ENCODE results near the gene TULP4. TPM values are rescaled to one million over a fixed set of nuclear protein-coding genes. Genes with fewer than 3 reads are reported as not detected.
"Not testable (repeated sequence)": the region's sequence is repeated elsewhere in the genome, so short reads cannot be mapped to it uniquely, and the experiment has no call there.

The TULP4 gene
- polyA plus RNA-seq, 1 experiment: 8.0 TPM

DNA sequence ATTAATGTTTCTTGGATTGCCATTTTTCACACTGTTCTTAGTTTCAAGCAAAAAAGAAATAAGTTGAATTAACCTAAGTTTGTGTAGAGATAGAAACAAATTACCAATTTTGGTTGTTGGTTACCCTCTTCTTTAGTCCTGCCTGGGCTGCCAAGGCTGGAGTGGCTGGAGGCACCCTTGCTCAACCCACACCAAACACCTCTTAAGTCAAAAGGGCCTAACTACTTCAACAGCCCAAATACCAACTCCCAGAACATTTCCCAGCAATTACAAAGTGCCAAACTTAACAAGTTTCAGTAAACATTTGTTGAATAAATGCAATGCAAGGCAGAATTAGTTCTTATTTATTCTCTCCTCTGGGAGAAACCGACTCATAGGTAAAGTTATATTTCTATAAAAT is 209.5 kb downstream of the TULP4 start:
- Histone ChIP-seq H3K36me3 (ENCODE audit: control insufficient read depth, insufficient read depth, low read length) (no peaks in the 10 kb centered on the region), H3K4me3 (ENCODE audit: low read depth, low read length) (no peak overlapping the region), H3K27me3 (ENCODE audit: control insufficient read depth, insufficient read depth, low read length) (peaks cover 7% of the 10 kb centered on the region)
- POLR2A ChIA-PET: no interaction called here
- TF ChIP-seq, protein P1, sequence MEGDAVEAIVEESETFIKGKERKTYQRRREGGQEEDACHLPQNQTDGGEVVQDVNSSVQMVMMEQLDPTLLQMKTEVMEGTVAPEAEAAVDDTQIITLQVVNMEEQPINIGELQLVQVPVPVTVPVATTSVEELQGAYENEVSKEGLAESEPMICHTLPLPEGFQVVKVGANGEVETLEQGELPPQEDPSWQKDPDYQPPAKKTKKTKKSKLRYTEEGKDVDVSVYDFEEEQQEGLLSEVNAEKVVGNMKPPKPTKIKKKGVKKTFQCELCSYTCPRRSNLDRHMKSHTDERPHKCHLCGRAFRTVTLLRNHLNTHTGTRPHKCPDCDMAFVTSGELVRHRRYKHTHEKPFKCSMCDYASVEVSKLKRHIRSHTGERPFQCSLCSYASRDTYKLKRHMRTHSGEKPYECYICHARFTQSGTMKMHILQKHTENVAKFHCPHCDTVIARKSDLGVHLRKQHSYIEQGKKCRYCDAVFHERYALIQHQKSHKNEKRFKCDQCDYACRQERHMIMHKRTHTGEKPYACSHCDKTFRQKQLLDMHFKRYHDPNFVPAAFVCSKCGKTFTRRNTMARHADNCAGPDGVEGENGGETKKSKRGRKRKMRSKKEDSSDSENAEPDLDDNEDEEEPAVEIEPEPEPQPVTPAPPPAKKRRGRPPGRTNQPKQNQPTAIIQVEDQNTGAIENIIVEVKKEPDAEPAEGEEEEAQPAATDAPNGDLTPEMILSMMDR (IDR thresholded peaks at IDR 0.05; ENCODE audit: insufficient read depth, low read depth, low read length): no peak
- CTCF ChIA-PET: no interaction called here
- no peak for DNase-seq (ENCODE audit: low read depth)

DNA sequence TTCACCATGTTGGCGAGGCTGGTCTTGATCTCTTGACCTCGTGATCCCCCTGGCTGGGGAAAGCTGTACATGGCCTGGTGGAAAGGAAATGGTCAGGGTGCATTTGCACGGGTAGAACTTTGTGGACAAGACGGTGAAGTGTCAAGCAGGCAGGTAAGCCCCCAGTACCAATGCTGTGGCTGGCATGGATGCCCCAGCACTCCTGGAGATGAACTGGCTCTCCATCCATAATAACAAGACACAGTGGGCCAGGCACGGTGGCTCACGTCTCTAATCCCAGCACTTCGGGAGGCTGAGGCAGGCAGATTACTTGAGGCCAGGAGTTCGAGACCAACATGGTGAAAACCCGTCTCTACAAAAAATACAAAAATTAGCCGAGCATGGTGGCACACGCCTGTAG is 210.4 kb downstream of the TULP4 start:
- Histone ChIP-seq H3K27me3 (ENCODE audit: control insufficient read depth, insufficient read depth, low read length) (peaks cover 7% of the 10 kb centered on the region), H3K36me3 (ENCODE audit: control insufficient read depth, insufficient read depth, low read length) (no peaks in the 10 kb centered on the region), H3K4me3 (ENCODE audit: low read depth, low read length) (no peak overlapping the region)
- no peak for DNase-seq (ENCODE audit: low read depth)
- ChIA-PET POLR2A (no interaction called here), CTCF (interaction anchor here (1.3 to 1.5 kb wide), 2 partner anchors 303 to 309 kb away, joined by 3 to 6 read pairs; no protein-coding TSS in a partner anchor)
- TF ChIP-seq, protein P1 (IDR thresholded peaks at IDR 0.05; ENCODE audit: insufficient read depth, low read depth, low read length): no peak

DNA sequence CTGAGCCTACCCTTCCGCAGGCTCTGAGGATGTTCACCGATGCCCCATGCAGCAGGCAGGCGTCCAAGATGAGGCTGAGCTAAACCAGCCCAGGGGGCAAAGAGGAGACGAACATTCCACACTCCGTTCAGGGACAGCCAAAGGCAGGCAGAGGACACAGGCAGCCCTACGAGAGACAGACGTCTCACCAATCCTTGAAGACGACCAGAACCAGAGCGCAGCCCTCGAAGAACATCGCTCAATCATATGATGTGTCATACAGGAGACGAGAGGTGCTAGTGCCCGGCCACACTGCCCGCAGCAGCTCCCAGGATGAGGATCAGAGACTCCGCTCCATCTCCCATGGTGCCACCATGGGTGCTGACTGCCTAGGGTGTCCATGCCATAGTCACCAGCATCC is 212.0 kb downstream of the TULP4 start:
- TF ChIP-seq, protein P1 (IDR thresholded peaks at IDR 0.05; ENCODE audit: insufficient read depth, low read depth, low read length): no peak
- H3K36me3 ChIP-seq (ENCODE audit: control insufficient read depth, insufficient read depth, low read length): no peaks in the 10 kb centered on the region
- DNase-seq (ENCODE audit: low read depth): no peak
- peaks cover 7% of the 10 kb centered on the region for H3K27me3 ChIP-seq (ENCODE audit: control insufficient read depth, insufficient read depth, low read length)
- ChIA-PET POLR2A (no interaction called here), CTCF (interaction anchor here (0.7 to 1.7 kb wide), 2 partner anchors 149 to 304 kb away, joined by 3 to 5 read pairs; no protein-coding TSS in a partner anchor)
- H3K4me3 ChIP-seq (ENCODE audit: low read depth, low read length): no peak overlapping the region

DNA sequence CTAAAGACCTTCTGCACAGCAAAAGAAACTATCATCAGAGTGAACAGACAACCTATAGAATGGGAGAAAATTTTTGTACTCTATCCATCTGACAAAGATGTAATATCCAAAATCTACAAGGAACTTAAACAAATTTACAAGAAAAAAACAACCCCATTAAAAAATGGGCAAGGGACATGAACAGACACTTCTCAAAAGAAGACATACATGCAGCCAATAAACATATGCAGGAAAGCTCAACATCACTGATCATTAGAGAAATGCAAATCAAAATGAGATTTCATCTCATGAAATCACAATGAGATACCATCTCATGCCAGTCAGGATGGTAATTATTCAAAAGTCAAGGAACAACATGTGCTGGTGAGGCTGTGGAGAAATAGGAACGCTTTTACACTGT is 215.6 kb downstream of the TULP4 start:
- H3K27me3 ChIP-seq (ENCODE audit: control insufficient read depth, insufficient read depth, low read length); DNase-seq (ENCODE audit: low read depth); H3K4me3 ChIP-seq (ENCODE audit: low read depth, low read length); H3K36me3 ChIP-seq (ENCODE audit: control insufficient read depth, insufficient read depth, low read length); CTCF ChIA-PET; POLR2A ChIA-PET: not testable (repeated sequence)

DNA sequence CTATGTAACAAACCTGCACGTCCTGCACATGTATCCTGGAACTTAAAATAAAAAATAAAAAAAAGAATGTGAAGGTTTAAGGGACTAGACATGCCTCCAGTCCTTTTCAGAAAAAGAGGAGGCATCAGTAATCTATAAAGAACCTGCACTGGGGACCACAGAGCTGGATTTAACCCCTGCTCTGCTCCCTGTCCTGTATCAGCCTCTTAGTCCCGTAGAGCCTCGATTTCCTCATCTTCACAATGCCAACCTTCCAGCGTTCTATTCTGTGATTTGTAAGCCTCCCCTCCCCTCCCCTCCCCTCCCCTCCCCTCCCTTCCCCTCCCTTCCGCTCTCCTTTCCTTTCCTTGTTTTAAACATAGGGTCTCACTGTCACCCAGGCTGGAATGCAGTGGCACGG is 216.6 kb downstream of the TULP4 start:
- Histone ChIP-seq H3K27me3 (ENCODE audit: control insufficient read depth, insufficient read depth, low read length) (peaks cover 7% of the 10 kb centered on the region), H3K4me3 (ENCODE audit: low read depth, low read length) (no peak overlapping the region), H3K36me3 (ENCODE audit: control insufficient read depth, insufficient read depth, low read length) (no peaks in the 10 kb centered on the region)
- CTCF ChIA-PET: no interaction called here
- POLR2A ChIA-PET: no interaction called here
- no peak for DNase-seq (ENCODE audit: low read depth)
- TF ChIP-seq, protein P1 (IDR thresholded peaks at IDR 0.05; ENCODE audit: insufficient read depth, low read depth, low read length): no peak

DNA sequence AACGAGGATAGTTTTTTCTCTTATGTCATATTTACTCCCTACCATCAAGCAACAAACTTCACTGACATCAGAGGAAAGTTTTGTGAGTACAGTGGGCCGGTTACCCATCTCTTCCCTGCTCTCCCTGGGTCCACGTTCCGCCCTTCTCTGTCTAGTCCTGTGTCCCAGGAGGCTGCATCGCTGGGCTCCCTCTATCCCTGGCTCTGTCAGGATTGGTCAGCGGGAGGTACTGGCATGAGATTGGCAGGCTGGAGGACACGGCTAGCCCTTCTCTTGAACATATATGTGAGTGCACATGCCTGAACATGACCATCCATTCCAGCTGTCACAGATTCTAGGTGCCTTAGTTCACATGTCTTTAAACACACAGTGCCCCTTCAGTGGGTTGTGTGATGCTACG is 217.4 kb downstream of the TULP4 start:
- peaks cover 6% of the 10 kb centered on the region for H3K27me3 ChIP-seq (ENCODE audit: control insufficient read depth, insufficient read depth, low read length)
- H3K4me3 ChIP-seq (ENCODE audit: low read depth, low read length): no peak overlapping the region
- DNase-seq (ENCODE audit: low read depth): no peak
- ChIA-PET CTCF (interaction anchor here (1.2 kb wide), 1 partner anchor 11 kb away, joined by 3 read pairs; no protein-coding TSS in a partner anchor), POLR2A (no interaction called here)
- TF ChIP-seq, protein P1 (IDR thresholded peaks at IDR 0.05; ENCODE audit: insufficient read depth, low read depth, low read length): no peak
- H3K36me3 ChIP-seq (ENCODE audit: control insufficient read depth, insufficient read depth, low read length): no peaks in the 10 kb centered on the region

Measured in BJ (cell line).